HAP-1 (cell line): ENCODE results near the gene CAMTA1.

Experiments
- DNase-seq, 2 experiments: peaks; one replicate each; pipeline ENCODE4 v3.0.0-alpha.2; 2016 to 2020; ENCODE audit warnings: low spot score in 2 of 2
- H3K27me3 ChIP-seq: fragments of 250-450 bp; sonication (Bioruptor Pico); 2 replicates; pipeline ENCODE4 v1.5.1; 2020; ENCODE audit warnings: low read depth, mild to moderate bottlenecking, moderate library complexity
- H3K36me3 ChIP-seq: fragments of 250-450 bp; sonication (Bioruptor Pico); replicated peaks from 2 replicates; pipeline ENCODE4 v1.5.1; 2020; ENCODE audit warnings: mild to moderate bottlenecking
- H3K4me1 ChIP-seq: fragments of 250-450 bp; sonication (Bioruptor Pico); 2 replicates; pipeline ENCODE4 v1.5.1; 2020; ENCODE audit warnings: mild to moderate bottlenecking
- H3K4me3 ChIP-seq: fragments of 250-450 bp; sonication (Bioruptor Pico); 2 replicates; pipeline ENCODE4 v1.5.1; 2020; ENCODE audit warnings: mild to moderate bottlenecking, moderate library complexity
- H3K9me3 ChIP-seq: fragments of 250-450 bp; sonication (Bioruptor Pico); 2 replicates; pipeline ENCODE4 v1.5.1; 2020; ENCODE audit warnings: mild to moderate bottlenecking, moderate library complexity
- in situ Hi-C: fragments of 300-500 bp; cut with MboI; formaldehyde crosslinking; loops from 3 replicates; pipeline ENCODE4 v1.14.3; 2020; ENCODE audit warnings: low sequenced_read_pairs, inconsistent platforms, mixed read lengths

Gene CAMTA1

GRCh38 chr1:7290971-7291970, 506.0 kb downstream of the CAMTA1 start:
- DNase-seq = no peak
- H3K27me3 ChIP-seq = no peaks in the 10 kb centered on the region
- no peaks in the 10 kb centered on the region for H3K9me3 ChIP-seq
- no peak overlapping the region for H3K4me3 ChIP-seq
- no peaks in the 10 kb centered on the region for H3K4me1 ChIP-seq
- in situ Hi-C loops = no loop called here
- H3K36me3 ChIP-seq = no peaks in the 10 kb centered on the region

- in situ Hi-C loops = no loop called here
- H3K4me3 ChIP-seq = no peak overlapping the region
- no peaks in the 10 kb centered on the region for H3K36me3 ChIP-seq
- no peaks in the 10 kb centered on the region for H3K27me3 ChIP-seq
- DNase-seq = no peak
- H3K4me1 ChIP-seq = no peaks in the 10 kb centered on the region
- no peaks in the 10 kb centered on the region for H3K9me3 ChIP-seq
These were observed 506.9 kb downstream of the CAMTA1 start for GRCh38 chr1:7292036-7292681.

- Histone ChIP-seq H3K4me3 (no peak overlapping the region), H3K9me3 (no peaks in the 10 kb centered on the region), H3K4me1 (no peaks in the 10 kb centered on the region), H3K36me3 (no peaks in the 10 kb centered on the region), H3K27me3 (no peaks in the 10 kb centered on the region)
- in situ Hi-C loops = no loop called here
- no peak for DNase-seq
These were observed 507.6 kb downstream of the CAMTA1 start for GRCh38 chr1:7292714-7293419.

GRCh38 chr1:7293702-7294629, 508.7 kb downstream of the CAMTA1 start:
- no peaks in the 10 kb centered on the region for H3K9me3 ChIP-seq
- H3K36me3 ChIP-seq = no peaks in the 10 kb centered on the region
- no peak for DNase-seq
- H3K27me3 ChIP-seq = no peaks in the 10 kb centered on the region
- in situ Hi-C loops = no loop called here
- H3K4me1 ChIP-seq = no peaks in the 10 kb centered on the region
- H3K4me3 ChIP-seq = no peak overlapping the region

- in situ Hi-C loops = no loop called here
- Histone ChIP-seq H3K27me3 (no peaks in the 10 kb centered on the region), H3K4me1 (no peaks in the 10 kb centered on the region), H3K36me3 (no peaks in the 10 kb centered on the region), H3K4me3 (no peak overlapping the region), H3K9me3 (no peaks in the 10 kb centered on the region)
- DNase-seq = no peak
These were observed 509.4 kb downstream of the CAMTA1 start for GRCh38 chr1:7294636-7295035.

GRCh38 chr1:7295946-7296345, 510.7 kb downstream of the CAMTA1 start:
- H3K9me3 ChIP-seq = no peaks in the 10 kb centered on the region
- DNase-seq = no peak
- no peak overlapping the region for H3K4me3 ChIP-seq
- H3K27me3 ChIP-seq = no peaks in the 10 kb centered on the region; the same call in 1 of the 2 replicates
- in situ Hi-C loops = no loop called here
- H3K36me3 ChIP-seq = no peaks in the 10 kb centered on the region
- H3K4me1 ChIP-seq = no peaks in the 10 kb centered on the region

- no peak for DNase-seq
- in situ Hi-C loops = no loop called here
- Histone ChIP-seq H3K36me3 (no peaks in the 10 kb centered on the region), H3K4me1 (no peaks in the 10 kb centered on the region), H3K4me3 (no peak overlapping the region), H3K27me3 (no peaks in the 10 kb centered on the region; the same call in 1 of the 2 replicates), H3K9me3 (no peaks in the 10 kb centered on the region)
These were observed 511.7 kb downstream of the CAMTA1 start for GRCh38 chr1:7296968-7297367.

- DNase-seq = no peak
- no peak overlapping the region for H3K4me3 ChIP-seq
- no peaks in the 10 kb centered on the region for H3K9me3 ChIP-seq
- H3K27me3 ChIP-seq = no peaks in the 10 kb centered on the region; the same call in 1 of the 2 replicates
- in situ Hi-C loops = no loop called here
- no peaks in the 10 kb centered on the region for H3K36me3 ChIP-seq
- no peaks in the 10 kb centered on the region for H3K4me1 ChIP-seq
These were observed 512.9 kb downstream of the CAMTA1 start for GRCh38 chr1:7298145-7298544.

GRCh38 chr1:7298749-7299151, 513.5 kb downstream of the CAMTA1 start:
- in situ Hi-C loops = no loop called here
- H3K4me1 ChIP-seq = no peaks in the 10 kb centered on the region
- H3K36me3 ChIP-seq = no peaks in the 10 kb centered on the region
- DNase-seq = no peak
- H3K27me3 ChIP-seq = no peaks in the 10 kb centered on the region; the same call in 1 of the 2 replicates
- H3K9me3 ChIP-seq = no peaks in the 10 kb centered on the region
- no peak overlapping the region for H3K4me3 ChIP-seq

GRCh38 chr1:7299329-7299799, 514.1 kb downstream of the CAMTA1 start:
- no peak for DNase-seq
- no peaks in the 10 kb centered on the region for H3K9me3 ChIP-seq
- no peaks in the 10 kb centered on the region for H3K36me3 ChIP-seq
- H3K4me1 ChIP-seq = no peaks in the 10 kb centered on the region
- in situ Hi-C loops = no loop called here
- no peak overlapping the region for H3K4me3 ChIP-seq
- H3K27me3 ChIP-seq = no peaks in the 10 kb centered on the region; the same call in 1 of the 2 replicates

GRCh38 chr1:7299994-7300393, 514.7 kb downstream of the CAMTA1 start:
- in situ Hi-C loops = no loop called here
- Histone ChIP-seq H3K4me3 (no peak overlapping the region), H3K4me1 (no peaks in the 10 kb centered on the region), H3K36me3 (no peaks in the 10 kb centered on the region), H3K27me3 (no peaks in the 10 kb centered on the region; the same call in 1 of the 2 replicates), H3K9me3 (no peaks in the 10 kb centered on the region)
- no peak for DNase-seq

GRCh38 chr1:7300893-7301663, 515.8 kb downstream of the CAMTA1 start:
- Histone ChIP-seq H3K9me3 (no peaks in the 10 kb centered on the region), H3K4me3 (no peak overlapping the region), H3K27me3 (no peaks in the 10 kb centered on the region; the same call in 1 of the 2 replicates), H3K4me1 (no peaks in the 10 kb centered on the region), H3K36me3 (no peaks in the 10 kb centered on the region)
- no peak for DNase-seq
- in situ Hi-C loops = no loop called here
